ENCODE data around the gene SHC4. TPM values are rescaled to one million over a fixed set of nuclear protein-coding genes. Genes with fewer than 3 reads are reported as not detected.

SHC4 gene
- total and polyA plus RNA-seq, 2 of the 13 experiments (the other 11 are each of a cell fraction or from before 2014, with no cell fraction given), result 0.04 TPM; not detected in 1

- Histone ChIP-seq H3K27ac (ENCODE audit: extremely low read length, insufficient read depth, low read length) (peak overlapping the region; percentile 56), H3K4me2 (ENCODE audit: low read depth, low read length) (peak overlapping the region; percentile 50), H3K4me3 (replicated peaks in 1 of 3; ENCODE audit: insufficient read depth in 1 of 3, low read depth in 2 of 3, low read length in 3 of 3) (peak overlapping the region in 1 of 3 experiments; percentile 22; a peak in 2 of 6 replicates), H3K9me3 (ENCODE audit: low read length) (no peaks in the 10 kb centered on the region), H3K27me3 (ENCODE audit: control insufficient read depth in 1 of 2, insufficient read depth in 2 of 2, low read length in 2 of 2) (no peaks in the 10 kb centered on the region), H3K79me2 (ENCODE audit: insufficient read depth, low read length) (peaks cover 15% of the 10 kb centered on the region), H3K4me1 (ENCODE audit: insufficient read depth, low read length) (peaks cover 21% of the 10 kb centered on the region), H4K20me1 (ENCODE audit: insufficient read depth, low read length) (no peaks in the 10 kb centered on the region), H2AFZ (ENCODE audit: low read length) (no peak overlapping the region), H3K9ac (ENCODE audit: insufficient read depth, low read depth, low read length) (no peak overlapping the region), H3K36me3 (replicated peaks in 1 of 2; ENCODE audit: control insufficient read depth in 1 of 2, insufficient read depth in 2 of 2, low read length in 2 of 2) (peaks cover 1 to 16% of the 10 kb centered on the region in 2 experiments; a peak in 3 of 5 replicates)
- ATAC-seq, result peak; percentile 85
- peak; percentile 75 for DNase-seq (ENCODE audit: low spot score)
- ChIA-PET POLR2A (interaction anchor here (2.6 kb wide), 1 partner anchor 10 kb away, joined by 18 read pairs; the partner anchor contains the start of gene CEP152), CTCF (ENCODE audit: low intra/inter-chr PET ratio, low total read pairs) (no interaction called here)
- BruUV-seq (replicated peaks), result no TSS peak
- WGBS (ENCODE audit: low lambda C conversion rate), result 9% methylated on average over 1 of the region's 1 CpG
- FAIRE-seq, result peak; percentile 87
- intact Hi-C loops (cut with micrococcal nuclease; ENCODE audit: unreplicated experiment), result loop anchor here (5.0 to 10.0 kb wide), 2 partner anchors 155 to 443 kb away; partner anchors contain the start of gene FBN1
- in situ Hi-C loops (cut with HindIII; ENCODE audit: extremely low pct_ligation_motif_present, low pct_unique_long_range_greater_than_20kb), result no loop called here
- no peak for TF ChIP-seq ZNF513 (CRISPR knock-in tag; conservative IDR thresholded peaks at IDR 0.05)
- TF ChIP-seq CREBL2 (CRISPR knock-in tag; IDR thresholded peaks at IDR 0.05; ENCODE audit: borderline replicate concordance), result no peak
- TF ChIP-seq STAT6 (CRISPR knock-in tag; IDR thresholded peaks at IDR 0.05; ENCODE audit: borderline replicate concordance), result no peak
- TF ChIP-seq NR2F6 (IDR thresholded peaks at IDR 0.05), result no peak
- TF ChIP-seq NR2F6 (CRISPR knock-in tag; IDR thresholded peaks at IDR 0.05), result no peak
- TF ChIP-seq ZNF253 (CRISPR knock-in tag; IDR thresholded peaks at IDR 0.05; ENCODE audit: borderline replicate concordance), result no peak
- no peak for TF ChIP-seq ZNF3 (CRISPR knock-in tag; IDR thresholded peaks at IDR 0.05)
- peak; percentile 80; the same call in 1 of the 2 replicates for TF ChIP-seq NCOR1 (IDR thresholded peaks at IDR 0.05; ENCODE audit: borderline replicate concordance, low read length)
- TF ChIP-seq ARID3A (IDR thresholded peaks at IDR 0.05; ENCODE audit: low read depth, low read length), result peak; percentile 77; the same call in 1 of the 2 replicates
- TF ChIP-seq CEBPG (CRISPR knock-in tag; IDR thresholded peaks at IDR 0.05), result peak; percentile 91
- TF ChIP-seq ZNF777 (CRISPR knock-in tag; IDR thresholded peaks at IDR 0.05), result no peak
- TF ChIP-seq FOXA3 (CRISPR knock-in tag; IDR thresholded peaks at IDR 0.05), result peak; percentile 38; the same call in 1 of the 2 replicates
- peak; percentile 47 for TF ChIP-seq GATAD2A (CRISPR knock-in tag; IDR thresholded peaks at IDR 0.05)
- no peak for TF ChIP-seq ZNF441 (CRISPR knock-in tag; IDR thresholded peaks at IDR 0.05; ENCODE audit: borderline replicate concordance)
- TF ChIP-seq SRF (IDR thresholded peaks at IDR 0.05; ENCODE audit: low read depth, low read length), result peak; percentile 83
- TF ChIP-seq BCL6 (CRISPR knock-in tag; IDR thresholded peaks at IDR 0.05), result peak; percentile 21; the same call in 1 of the 2 replicates
- peak; percentile 94 for TF ChIP-seq PRDM15 (CRISPR knock-in tag; IDR thresholded peaks at IDR 0.05)
Observed at GRCh38 chr15:48800245-48800644, 163.5 kb downstream of the SHC4 start.
